SK-N-SH treated with all-trans-retinoic acid at 6 μM for 48 hours (cell line): ENCODE results near the gene MAML2.

Experiments used
- ATAC-seq: fragments of 200-7000 bp; cut with Tn5 transposase; 3 replicates; pipeline ENCODE4 v1.9.1; 2020; ENCODE audit warnings: mild to moderate bottlenecking, moderate library complexity
- ARNTL ChIP-seq: fragments of 450-650 bp; formaldehyde crosslinking; IDR thresholded peaks from 2 replicates; pipeline ENCODE4 v1.5.0; 2020; ENCODE audit warnings: low read depth, mild to moderate bottlenecking, moderate library complexity, borderline replicate concordance
- BACH2 ChIP-seq: fragments of 250-450 bp; sonication (Bioruptor Pico); IDR thresholded peaks from 2 replicates; pipeline ENCODE4 v1.9.0; 2021; ENCODE audit warnings: mild to moderate bottlenecking, borderline replicate concordance
- CSDC2 ChIP-seq: fragments of 250-450 bp; sonication (Bioruptor Pico); IDR thresholded peaks from 2 replicates; pipeline ENCODE4 v1.5.0; 2020; ENCODE audit warnings: mild to moderate bottlenecking, moderate library complexity
- ESRRG ChIP-seq: fragments of 250-450 bp; sonication (Bioruptor Pico); IDR thresholded peaks from 2 replicates; pipeline ENCODE4 v1.6.1; 2021; ENCODE audit warnings: mild to moderate bottlenecking
- GLIS3 ChIP-seq: fragments of 250-450 bp; sonication (Bioruptor Pico); IDR thresholded peaks from 2 replicates; pipeline ENCODE4 v1.5.0; 2020; ENCODE audit warnings: mild to moderate bottlenecking, moderate library complexity
- ISL1 ChIP-seq: fragments of 250-450 bp; sonication (Bioruptor Pico); IDR thresholded peaks from 2 replicates; pipeline ENCODE4 v2.1.2; 2022; ENCODE audit warnings: mild to moderate bottlenecking, moderate library complexity
- OSR1 ChIP-seq: fragments of 250-450 bp; sonication (Bioruptor Pico); IDR thresholded peaks from 2 replicates; pipeline ENCODE4 v1.8.0; 2022; ENCODE audit warnings: moderate library complexity, mild to moderate bottlenecking, inconsistent platforms
- PPARA ChIP-seq: fragments of 250-450 bp; sonication (Bioruptor Pico); IDR thresholded peaks from 2 replicates; pipeline ENCODE4 v1.5.0; 2020; ENCODE audit warnings: mild to moderate bottlenecking, borderline replicate concordance
- RARB ChIP-seq: fragments of 250-450 bp; sonication (Bioruptor Pico); IDR thresholded peaks from 2 replicates; pipeline ENCODE4 v1.8.0; 2021; ENCODE audit warnings: mild to moderate bottlenecking, moderate library complexity
- TOX ChIP-seq: fragments of 250-450 bp; sonication (Bioruptor Pico); IDR thresholded peaks from 2 replicates; pipeline ENCODE4 v1.8.0; 2021; ENCODE audit warnings: mild to moderate bottlenecking, moderate library complexity, borderline replicate concordance
- ZC3H10 ChIP-seq: fragments of 250-450 bp; sonication (Bioruptor Pico); IDR thresholded peaks from 2 replicates; pipeline ENCODE4 v1.5.1; 2021; ENCODE audit warnings: mild to moderate bottlenecking, moderate library complexity
- ZFP3 ChIP-seq: fragments of 250-450 bp; sonication (Bioruptor Pico); IDR thresholded peaks from 2 replicates; pipeline ENCODE4 v1.5.0; 2020; ENCODE audit warnings: mild to moderate bottlenecking, moderate library complexity
- ZFP30 ChIP-seq: fragments of 450-650 bp; formaldehyde crosslinking; IDR thresholded peaks from 2 replicates; pipeline ENCODE4 v1.5.0; 2022; ENCODE audit warnings: mild to moderate bottlenecking, moderate library complexity
- ZNF565 ChIP-seq: fragments of 450-650 bp; formaldehyde crosslinking; conservative IDR thresholded peaks from 2 replicates; pipeline ENCODE4 v1.5.0; 2020; ENCODE audit warnings: low read depth, mild to moderate bottlenecking, moderate library complexity
- ZNF70 ChIP-seq: fragments of 450-650 bp; formaldehyde crosslinking; IDR thresholded peaks from 2 replicates; pipeline ENCODE4 v1.5.0; 2020; ENCODE audit warnings: mild to moderate bottlenecking, moderate library complexity
- ZNF8 ChIP-seq: fragments of 450-650 bp; formaldehyde crosslinking; IDR thresholded peaks from 2 replicates; pipeline ENCODE4 v1.5.0; 2020; ENCODE audit warnings: mild to moderate bottlenecking, moderate library complexity
- TF ChIP-seq, protein P1 (sequence below): fragments of 250-450 bp; sonication (Bioruptor Pico); IDR thresholded peaks from 2 replicates; pipeline ENCODE4 v1.5.1; 2021; ENCODE audit warnings: mild to moderate bottlenecking, moderate library complexity
- TF ChIP-seq, protein P2 (sequence below): fragments of 250-450 bp; sonication (Bioruptor Pico); IDR thresholded peaks from 2 replicates; pipeline ENCODE4 v1.8.0; 2021; ENCODE audit warnings: low read depth, mild to moderate bottlenecking, moderate library complexity, borderline replicate concordance
- TF ChIP-seq, protein P3 (sequence below): fragments of 250-450 bp; sonication (Bioruptor Pico); IDR thresholded peaks from 2 replicates; pipeline ENCODE4 v1.8.0; 2020; ENCODE audit warnings: mild to moderate bottlenecking, moderate library complexity, borderline replicate concordance
- TF ChIP-seq, protein P4 (sequence below): fragments of 250-450 bp; sonication (Bioruptor Pico); IDR thresholded peaks from 2 replicates; pipeline ENCODE4 v1.5.0; 2020; ENCODE audit warnings: mild to moderate bottlenecking, moderate library complexity
- TF ChIP-seq, protein P5 (sequence below): fragments of 250-450 bp; sonication (Bioruptor Pico); IDR thresholded peaks from 2 replicates; pipeline ENCODE4 v1.5.1; 2020; ENCODE audit warnings: low read depth, mild to moderate bottlenecking, moderate library complexity

The MAML2 gene

DNA sequence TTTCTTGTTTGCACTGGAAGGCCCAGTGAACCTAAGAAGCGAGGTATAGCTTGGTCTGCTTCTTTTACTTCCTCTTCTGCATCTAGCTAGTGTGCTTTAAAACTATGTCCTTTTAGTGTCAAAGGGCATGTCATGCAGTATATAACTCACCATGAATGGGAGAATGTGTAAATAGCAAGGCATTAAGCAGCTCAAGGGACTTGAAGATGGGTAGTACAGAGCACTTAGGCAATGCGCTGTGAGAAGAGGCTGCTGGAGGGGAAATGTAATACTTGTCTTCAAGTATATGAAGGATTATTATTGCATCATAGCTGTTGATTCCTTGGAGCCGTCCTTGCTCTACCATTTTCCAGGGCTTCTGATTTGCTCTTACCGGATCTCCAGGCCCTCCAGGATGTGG is 7.6 kb downstream of the MAML2 start:
- ATAC-seq: no peak
- TF ChIP-seq ESRRG: no peak
- no peak for TF ChIP-seq CSDC2 (CRISPR knock-in tag)
- no peak for TF ChIP-seq ZNF8 (CRISPR knock-in tag)
- TF ChIP-seq ZNF565 (CRISPR knock-in tag): no peak
- no peak for TF ChIP-seq ZFP3 (CRISPR knock-in tag)
- TF ChIP-seq, protein P1, sequence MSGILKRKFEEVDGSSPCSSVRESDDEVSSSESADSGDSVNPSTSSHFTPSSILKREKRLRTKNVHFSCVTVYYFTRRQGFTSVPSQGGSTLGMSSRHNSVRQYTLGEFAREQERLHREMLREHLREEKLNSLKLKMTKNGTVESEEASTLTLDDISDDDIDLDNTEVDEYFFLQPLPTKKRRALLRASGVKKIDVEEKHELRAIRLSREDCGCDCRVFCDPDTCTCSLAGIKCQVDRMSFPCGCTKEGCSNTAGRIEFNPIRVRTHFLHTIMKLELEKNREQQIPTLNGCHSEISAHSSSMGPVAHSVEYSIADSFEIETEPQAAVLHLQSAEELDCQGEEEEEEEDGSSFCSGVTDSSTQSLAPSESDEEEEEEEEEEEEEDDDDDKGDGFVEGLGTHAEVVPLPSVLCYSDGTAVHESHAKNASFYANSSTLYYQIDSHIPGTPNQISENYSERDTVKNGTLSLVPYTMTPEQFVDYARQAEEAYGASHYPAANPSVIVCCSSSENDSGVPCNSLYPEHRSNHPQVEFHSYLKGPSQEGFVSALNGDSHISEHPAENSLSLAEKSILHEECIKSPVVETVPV (CRISPR knock-in tag): no peak
- no peak for TF ChIP-seq BACH2
- TF ChIP-seq, protein P2, sequence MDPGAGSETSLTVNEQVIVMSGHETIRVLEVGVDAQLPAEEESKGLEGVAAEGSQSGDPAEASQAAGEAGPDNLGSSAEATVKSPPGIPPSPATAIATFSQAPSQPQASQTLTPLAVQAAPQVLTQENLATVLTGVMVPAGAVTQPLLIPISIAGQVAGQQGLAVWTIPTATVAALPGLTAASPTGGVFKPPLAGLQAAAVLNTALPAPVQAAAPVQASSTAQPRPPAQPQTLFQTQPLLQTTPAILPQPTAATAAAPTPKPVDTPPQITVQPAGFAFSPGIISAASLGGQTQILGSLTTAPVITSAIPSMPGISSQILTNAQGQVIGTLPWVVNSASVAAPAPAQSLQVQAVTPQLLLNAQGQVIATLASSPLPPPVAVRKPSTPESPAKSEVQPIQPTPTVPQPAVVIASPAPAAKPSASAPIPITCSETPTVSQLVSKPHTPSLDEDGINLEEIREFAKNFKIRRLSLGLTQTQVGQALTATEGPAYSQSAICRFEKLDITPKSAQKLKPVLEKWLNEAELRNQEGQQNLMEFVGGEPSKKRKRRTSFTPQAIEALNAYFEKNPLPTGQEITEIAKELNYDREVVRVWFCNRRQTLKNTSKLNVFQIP (CRISPR knock-in tag): no peak
- TF ChIP-seq ZC3H10 (CRISPR knock-in tag): no peak
- TF ChIP-seq, protein P3, sequence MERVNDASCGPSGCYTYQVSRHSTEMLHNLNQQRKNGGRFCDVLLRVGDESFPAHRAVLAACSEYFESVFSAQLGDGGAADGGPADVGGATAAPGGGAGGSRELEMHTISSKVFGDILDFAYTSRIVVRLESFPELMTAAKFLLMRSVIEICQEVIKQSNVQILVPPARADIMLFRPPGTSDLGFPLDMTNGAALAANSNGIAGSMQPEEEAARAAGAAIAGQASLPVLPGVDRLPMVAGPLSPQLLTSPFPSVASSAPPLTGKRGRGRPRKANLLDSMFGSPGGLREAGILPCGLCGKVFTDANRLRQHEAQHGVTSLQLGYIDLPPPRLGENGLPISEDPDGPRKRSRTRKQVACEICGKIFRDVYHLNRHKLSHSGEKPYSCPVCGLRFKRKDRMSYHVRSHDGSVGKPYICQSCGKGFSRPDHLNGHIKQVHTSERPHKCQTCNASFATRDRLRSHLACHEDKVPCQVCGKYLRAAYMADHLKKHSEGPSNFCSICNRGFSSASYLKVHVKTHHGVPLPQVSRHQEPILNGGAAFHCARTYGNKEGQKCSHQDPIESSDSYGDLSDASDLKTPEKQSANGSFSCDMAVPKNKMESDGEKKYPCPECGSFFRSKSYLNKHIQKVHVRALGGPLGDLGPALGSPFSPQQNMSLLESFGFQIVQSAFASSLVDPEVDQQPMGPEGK (CRISPR knock-in tag): no peak
- TF ChIP-seq ISL1: no peak
- TF ChIP-seq, protein P4, sequence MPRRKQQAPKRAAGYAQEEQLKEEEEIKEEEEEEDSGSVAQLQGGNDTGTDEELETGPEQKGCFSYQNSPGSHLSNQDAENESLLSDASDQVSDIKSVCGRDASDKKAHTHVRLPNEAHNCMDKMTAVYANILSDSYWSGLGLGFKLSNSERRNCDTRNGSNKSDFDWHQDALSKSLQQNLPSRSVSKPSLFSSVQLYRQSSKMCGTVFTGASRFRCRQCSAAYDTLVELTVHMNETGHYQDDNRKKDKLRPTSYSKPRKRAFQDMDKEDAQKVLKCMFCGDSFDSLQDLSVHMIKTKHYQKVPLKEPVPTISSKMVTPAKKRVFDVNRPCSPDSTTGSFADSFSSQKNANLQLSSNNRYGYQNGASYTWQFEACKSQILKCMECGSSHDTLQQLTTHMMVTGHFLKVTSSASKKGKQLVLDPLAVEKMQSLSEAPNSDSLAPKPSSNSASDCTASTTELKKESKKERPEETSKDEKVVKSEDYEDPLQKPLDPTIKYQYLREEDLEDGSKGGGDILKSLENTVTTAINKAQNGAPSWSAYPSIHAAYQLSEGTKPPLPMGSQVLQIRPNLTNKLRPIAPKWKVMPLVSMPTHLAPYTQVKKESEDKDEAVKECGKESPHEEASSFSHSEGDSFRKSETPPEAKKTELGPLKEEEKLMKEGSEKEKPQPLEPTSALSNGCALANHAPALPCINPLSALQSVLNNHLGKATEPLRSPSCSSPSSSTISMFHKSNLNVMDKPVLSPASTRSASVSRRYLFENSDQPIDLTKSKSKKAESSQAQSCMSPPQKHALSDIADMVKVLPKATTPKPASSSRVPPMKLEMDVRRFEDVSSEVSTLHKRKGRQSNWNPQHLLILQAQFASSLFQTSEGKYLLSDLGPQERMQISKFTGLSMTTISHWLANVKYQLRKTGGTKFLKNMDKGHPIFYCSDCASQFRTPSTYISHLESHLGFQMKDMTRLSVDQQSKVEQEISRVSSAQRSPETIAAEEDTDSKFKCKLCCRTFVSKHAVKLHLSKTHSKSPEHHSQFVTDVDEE (CRISPR knock-in tag): no peak
- TF ChIP-seq OSR1: no peak
- TF ChIP-seq, protein P5, sequence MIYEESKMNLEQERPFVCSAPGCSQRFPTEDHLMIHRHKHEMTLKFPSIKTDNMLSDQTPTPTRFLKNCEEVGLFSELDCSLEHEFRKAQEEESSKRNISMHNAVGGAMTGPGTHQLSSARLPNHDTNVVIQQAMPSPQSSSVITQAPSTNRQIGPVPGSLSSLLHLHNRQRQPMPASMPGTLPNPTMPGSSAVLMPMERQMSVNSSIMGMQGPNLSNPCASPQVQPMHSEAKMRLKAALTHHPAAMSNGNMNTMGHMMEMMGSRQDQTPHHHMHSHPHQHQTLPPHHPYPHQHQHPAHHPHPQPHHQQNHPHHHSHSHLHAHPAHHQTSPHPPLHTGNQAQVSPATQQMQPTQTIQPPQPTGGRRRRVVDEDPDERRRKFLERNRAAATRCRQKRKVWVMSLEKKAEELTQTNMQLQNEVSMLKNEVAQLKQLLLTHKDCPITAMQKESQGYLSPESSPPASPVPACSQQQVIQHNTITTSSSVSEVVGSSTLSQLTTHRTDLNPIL (CRISPR knock-in tag): no peak
- no peak for TF ChIP-seq GLIS3
- no peak for TF ChIP-seq TOX (CRISPR knock-in tag)
- TF ChIP-seq PPARA (CRISPR knock-in tag): no peak
- TF ChIP-seq ZNF70 (CRISPR knock-in tag): no peak
- no peak for TF ChIP-seq ZFP30

DNA sequence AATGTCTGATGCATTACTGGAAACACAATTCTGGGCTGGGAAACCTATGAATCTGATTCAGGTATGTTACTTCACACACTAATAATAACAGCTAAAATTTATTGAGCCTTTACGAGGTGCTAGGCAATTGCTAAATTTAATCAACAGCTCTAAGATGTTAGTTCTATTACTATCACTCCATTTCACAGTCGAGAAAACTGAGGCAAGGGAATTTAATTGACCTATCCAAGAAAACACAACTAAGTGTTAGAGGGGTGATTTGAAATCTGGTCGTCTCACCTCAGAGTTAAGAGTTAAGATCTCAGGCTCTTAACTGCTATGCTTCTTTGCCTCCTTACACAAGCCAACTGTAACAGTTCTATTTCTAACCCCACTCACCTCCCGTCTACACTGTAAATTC is 8.8 kb downstream of the MAML2 start:
- ATAC-seq: no peak
- no peak for TF ChIP-seq ZNF8 (CRISPR knock-in tag)
- TF ChIP-seq, protein P5 (CRISPR knock-in tag): no peak
- TF ChIP-seq OSR1: no peak
- no peak for TF ChIP-seq BACH2
- TF ChIP-seq GLIS3: no peak
- no peak for TF ChIP-seq TOX (CRISPR knock-in tag)
- TF ChIP-seq ZC3H10 (CRISPR knock-in tag): no peak
- no peak for TF ChIP-seq ZNF70 (CRISPR knock-in tag)
- no peak for TF ChIP-seq ESRRG
- TF ChIP-seq CSDC2 (CRISPR knock-in tag): no peak
- no peak for TF ChIP-seq RARB (CRISPR knock-in tag)
- TF ChIP-seq ISL1: no peak
- TF ChIP-seq, protein P3 (CRISPR knock-in tag): no peak
- TF ChIP-seq ZFP3 (CRISPR knock-in tag): no peak
- no peak for TF ChIP-seq ZNF565 (CRISPR knock-in tag)
- TF ChIP-seq, protein P4 (CRISPR knock-in tag): no peak
- TF ChIP-seq ARNTL (CRISPR knock-in tag): no peak
- TF ChIP-seq, protein P2 (CRISPR knock-in tag): no peak
